GM18867 (cell line): ENCODE data around the gene SPAG16.

Experiments used
- ATAC-seq: cut with Tn5 transposase; IDR thresholded peaks from one replicate; pipeline ENCODE4 v1.9.1; 2021; ENCODE audit warnings: mild to moderate bottlenecking, moderate library complexity; ENCODE audit not compliant: unreplicated experiment

Gene SPAG16

DNA sequence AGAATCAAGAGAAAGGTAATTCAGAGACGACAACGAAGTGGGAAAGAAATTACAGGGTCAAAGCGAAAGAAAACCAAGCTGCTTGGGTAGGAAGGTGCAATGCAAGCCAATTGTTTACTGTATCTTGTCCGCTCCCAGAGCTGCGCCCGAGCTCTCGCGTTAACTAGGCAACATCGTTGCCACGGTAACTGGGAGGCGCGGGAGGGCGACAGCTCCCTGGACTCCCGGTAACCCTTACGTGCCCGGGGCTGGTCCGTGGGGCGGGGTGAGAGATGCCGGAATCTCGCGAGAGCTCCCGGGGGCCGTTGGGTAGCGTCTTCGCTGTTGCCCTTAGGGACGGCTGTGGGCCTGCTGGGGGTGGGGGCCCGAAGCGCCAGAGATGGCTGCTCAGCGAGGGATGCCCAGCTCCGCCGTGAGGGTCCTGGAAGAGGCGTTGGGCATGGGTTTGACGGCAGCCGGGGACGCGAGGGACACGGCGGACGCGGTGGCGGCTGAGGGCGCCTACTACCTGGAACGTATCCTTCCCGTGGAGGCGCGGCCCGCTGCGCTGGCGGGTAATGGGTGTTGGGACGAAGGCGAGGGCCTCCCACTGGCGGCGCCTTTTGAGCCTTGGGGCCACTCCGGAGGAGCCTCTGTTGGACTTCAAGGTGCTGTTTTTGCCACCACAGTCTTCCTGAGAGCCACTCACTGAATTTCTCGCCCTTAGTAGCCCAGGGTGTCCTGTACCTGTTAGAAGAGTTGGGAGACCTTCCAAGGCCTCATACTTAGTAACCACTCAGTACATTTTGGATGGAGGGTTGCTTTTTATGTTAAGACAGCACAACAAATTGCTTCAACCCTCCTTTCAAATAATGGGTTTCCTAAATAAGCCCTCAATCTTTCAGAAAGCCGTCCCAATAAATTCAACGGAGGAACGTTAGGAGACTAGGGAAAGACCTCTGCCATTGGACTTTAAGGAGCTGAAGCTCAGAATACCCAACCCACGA is at the start of gene SPAG16:
Gene SPAG16, plus strand, starts transcription at position 360 of the 986 bp plus-strand sequence.
- ATAC-seq = peak; percentile 99

DNA sequence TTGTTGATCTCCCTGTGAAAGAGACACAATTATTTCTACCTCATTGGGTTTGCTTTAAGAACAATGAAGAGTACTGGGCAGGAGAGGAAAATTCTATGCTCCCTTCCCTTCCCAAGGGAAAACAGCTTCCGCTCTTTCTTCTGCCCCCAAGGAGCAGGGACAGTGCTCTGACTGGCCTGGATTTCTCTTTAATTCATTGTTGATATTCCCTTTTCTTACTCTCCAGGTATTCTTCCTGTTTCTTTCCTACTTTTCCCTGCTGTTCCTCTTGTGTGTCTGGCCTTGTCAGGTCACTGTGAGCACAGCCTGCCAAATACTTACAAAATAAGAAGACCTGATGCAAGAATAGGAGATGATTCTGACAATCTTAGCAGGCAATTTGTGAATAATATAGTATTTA is 49.6 kb upstream of the SPAG16 start:
- ATAC-seq = no peak

DNA sequence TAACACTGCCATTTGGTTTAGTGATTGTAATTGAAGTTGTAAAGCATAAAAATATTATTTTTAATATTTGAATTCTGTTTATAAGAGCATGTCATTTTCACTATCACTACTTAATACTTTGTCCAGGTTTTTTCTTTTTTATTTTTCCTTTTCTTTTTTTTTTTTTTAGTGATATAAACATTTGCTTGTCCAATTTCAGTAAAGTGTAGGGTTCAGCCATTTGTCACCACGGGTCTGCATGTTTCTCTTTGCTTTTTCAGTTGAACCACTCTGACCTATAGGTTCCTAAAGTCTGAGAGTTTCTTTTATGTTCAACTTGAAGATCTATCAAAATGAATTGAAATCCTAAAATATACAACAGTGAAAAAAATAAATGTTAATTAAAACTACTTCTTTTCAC is 48.5 kb upstream of the SPAG16 start:
- ATAC-seq = no peak

DNA sequence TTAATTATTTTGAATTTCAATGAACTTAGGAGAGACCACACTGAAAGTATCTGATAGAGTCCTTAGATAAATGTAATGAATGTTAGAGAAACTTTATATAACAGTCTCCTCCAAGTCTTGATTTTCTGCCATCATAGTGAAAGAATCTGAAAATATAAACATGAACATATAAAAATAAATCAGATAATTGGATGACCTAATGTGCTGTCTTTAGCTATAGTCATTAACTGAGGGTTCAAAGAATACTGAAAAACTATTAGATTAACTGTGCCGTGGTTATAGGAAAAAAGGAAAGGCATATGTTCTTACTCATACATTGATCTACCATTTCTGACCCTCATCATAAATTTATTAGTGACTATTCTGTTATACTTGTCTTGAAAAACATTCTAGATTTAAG is 47.0 kb upstream of the SPAG16 start:
- no peak for ATAC-seq

DNA sequence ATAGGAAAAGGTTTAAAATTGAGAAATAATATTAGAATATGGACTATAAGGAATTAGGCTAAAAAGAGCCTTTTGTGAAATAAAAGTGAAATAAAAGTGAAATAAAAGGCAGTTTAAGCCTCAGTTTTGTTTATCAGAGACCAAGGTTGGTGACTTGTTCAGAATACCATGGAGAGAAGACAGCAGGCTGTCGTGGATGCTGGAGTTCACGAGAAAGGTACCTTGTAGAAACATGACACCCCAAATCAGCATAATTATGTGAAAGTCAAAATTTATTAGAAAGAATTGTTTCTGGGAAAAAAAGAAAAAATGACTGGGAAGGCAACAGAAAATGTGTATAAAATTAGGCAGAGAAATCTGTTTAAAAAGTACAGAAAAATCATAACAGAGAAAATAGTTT is 46.5 kb upstream of the SPAG16 start:
- no peak for ATAC-seq

DNA sequence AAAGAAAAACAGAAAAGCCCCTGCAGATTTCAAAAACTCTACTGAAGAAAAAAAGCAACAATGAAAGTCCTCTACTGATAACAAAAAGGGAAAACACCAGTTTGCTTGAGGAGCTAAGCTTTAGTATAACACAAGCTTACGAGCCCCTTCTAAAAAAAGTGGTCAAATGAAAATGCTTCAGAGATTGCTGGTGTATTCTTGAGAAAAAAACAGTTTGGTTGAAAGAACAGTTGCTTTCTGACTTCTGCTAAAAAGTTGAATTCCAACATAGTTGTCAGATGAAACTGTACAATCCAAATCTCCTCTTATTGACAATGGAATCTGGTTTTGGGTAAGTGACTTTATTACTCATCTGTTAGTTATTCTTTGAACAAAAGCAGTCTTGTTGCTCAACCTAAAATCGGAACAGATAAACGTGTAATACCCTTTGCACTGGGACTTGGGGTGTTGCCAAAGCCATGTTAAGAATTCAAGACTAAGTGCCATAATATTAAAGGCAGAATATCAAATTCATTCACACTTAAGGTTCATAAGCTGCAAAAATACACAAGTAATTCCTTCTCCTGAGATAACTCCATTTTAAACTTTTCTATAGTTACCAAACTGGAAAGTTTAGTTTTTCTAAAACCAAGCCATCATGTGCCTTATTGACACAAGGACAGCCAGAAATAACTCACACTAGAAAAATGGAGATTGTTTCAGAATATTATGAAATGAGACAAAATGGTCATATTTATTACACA is 45.3 kb upstream of the SPAG16 start:
- ATAC-seq = peak; percentile 34

DNA sequence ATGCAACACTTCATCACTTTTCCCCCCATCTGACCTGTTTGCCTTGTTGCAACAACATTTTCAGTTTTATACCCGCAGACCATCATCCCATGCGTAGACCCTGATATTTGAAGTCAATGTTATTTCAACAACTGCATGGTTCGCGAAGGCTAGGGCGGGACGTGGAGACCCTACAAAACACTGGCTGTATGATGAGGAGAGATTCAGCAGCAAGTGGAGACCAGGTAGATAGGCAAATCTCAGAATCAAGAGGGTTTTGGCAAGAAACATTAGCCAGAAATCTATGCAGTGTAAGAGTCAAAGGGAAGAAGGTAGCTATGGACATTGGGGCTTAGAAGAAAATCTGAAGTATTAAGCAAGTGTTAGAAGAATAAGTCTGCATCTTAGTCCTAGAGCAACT is 42.4 kb upstream of the SPAG16 start:
- ATAC-seq = no peak

DNA sequence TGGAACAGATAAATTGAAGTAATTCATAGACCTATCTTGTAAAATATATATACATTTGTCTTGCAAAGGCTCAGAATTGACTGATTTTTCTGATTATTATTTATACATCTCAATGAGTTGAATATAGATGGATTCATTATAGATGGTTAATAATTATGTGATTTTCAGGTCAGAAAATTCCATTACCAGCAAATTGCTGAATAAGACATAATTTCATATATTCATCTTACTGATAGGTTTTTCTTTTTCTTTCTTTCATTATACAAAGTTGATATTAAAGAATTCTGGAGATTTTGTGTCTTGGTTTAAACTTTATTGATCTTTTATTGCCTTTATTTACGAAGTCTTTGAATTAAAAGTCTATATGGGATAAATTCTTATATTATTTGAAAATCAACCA is 41.6 kb upstream of the SPAG16 start:
- no peak for ATAC-seq

DNA sequence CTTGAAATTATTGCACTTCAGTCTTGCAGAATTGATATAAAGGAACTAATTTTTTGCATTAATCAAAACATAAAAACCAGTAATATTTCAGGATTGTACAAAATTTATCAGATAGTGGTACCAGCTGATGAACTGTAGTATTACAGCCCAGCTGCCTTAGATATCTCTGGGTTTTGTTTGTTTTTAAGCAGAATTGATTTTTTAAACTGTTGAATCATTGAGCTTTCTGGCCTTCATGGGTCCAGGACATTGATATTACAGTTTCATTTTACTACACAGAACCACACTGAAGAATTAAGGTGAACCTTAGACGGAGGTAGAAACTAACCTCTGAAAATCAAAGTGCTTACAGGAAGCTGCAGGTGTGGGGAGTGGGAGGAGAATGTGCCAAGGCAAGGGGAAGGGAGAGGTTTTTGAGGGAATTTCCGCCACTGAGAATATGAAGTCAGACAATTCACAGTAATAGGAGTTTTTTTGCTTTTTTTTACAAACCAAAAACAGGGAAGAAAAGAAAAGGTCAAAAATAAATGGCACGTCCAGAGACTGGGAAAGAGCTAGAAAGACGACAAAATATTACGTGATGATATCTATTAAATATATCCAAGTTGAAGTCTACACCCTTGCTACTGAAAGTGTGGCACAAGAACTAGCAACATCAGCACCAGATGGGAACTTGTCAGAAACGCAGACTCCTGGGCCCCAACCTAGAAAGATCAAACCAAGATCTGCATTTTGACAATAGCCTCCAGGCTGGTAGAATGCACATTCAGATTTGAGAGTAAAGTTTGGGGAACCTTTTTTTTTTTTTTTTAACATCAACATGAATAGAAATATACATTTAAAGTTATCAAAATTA is 40.8 kb upstream of the SPAG16 start:
- ATAC-seq = peak; percentile 42

DNA sequence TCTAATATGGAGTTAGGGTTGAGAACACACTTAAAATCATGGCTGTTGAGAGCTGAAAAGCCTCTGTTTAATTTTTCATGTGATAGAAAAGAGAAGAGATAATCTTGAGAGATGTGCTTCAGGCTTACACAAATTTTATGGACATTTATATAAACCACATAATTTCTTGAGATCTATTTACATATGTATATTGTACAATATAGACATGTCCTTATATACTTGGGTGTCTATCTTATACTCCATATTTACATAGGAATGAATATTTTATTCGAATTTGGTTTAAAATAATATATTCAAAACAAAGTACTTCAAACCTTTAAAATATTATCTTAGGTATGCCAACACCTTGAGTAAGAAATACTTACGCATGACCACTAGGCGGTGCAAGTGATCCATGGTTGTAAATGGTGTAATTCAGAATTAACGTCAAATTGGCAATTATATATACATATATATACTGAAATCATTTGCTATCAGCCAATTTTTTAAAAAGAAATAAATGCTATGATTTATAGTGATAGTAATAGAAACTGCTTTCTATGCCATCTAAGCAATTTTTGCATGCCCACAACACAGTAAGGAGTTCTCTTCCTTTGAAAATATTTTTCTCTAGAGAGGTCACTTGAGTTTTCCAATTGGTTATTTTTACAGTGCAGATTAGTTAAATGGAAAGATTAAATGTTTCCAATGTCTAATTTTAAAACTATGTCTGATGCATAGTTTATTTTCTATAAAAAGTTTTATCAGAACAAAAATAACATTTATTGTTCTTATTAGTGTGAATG is 37.6 kb upstream of the SPAG16 start:
- ATAC-seq = peak; percentile 46

DNA sequence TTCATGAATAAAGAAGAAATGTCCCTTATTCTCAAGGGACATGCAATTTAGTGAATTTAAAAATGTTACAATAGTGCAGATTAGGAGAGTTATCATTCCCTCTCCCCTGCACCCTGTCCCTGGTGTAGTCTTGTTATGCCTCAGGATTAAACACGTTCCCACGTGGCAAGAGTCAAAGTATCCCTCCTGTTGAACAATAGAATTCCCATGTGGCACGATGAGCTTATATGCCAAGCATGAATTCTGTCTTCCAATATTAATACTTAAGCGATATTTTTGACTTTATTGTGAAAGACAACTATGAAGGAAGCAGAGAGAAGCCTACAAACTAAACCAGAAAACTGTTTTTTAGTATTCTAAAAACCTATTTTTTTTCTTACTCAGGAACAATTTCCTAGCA is 36.7 kb upstream of the SPAG16 start:
- no peak for ATAC-seq

DNA sequence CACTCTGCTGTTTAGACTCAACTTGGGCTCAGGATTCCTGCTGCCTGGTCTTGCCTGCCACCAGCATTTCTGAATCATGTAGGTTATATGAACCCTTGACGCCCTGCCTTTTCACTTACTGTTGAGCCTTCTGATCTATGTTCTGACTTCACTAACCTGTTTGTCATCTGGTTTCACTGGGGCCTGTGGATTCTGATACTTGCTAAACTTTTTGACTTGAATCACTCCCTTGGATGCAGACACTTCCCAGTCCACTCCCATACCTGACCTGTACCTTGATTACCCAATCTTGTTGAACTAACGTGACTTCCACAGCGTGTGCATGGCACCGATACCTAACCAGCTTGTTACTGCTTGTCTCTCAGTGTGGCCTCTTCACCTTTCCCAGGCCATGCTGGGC is 35.6 kb upstream of the SPAG16 start:
- no peak for ATAC-seq

DNA sequence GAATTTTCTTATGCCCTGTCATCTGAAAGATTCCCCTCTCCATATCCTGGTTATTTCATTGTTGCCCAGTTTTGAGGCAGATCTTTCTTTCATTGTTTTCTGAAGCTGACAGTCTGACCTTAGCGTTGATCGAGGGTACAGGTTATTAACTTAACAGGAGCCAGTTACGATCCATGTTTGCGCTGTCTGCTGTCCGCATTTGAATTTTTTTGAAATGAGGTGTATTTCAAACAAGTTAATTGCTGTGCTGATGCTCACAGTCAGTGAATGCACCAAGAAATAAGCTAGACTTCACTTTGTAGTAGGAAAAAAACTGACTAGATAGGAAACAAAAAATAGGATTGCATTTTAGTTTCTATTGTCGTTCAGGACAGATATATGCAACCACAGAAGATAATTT is 34.8 kb upstream of the SPAG16 start:
- no peak for ATAC-seq

DNA sequence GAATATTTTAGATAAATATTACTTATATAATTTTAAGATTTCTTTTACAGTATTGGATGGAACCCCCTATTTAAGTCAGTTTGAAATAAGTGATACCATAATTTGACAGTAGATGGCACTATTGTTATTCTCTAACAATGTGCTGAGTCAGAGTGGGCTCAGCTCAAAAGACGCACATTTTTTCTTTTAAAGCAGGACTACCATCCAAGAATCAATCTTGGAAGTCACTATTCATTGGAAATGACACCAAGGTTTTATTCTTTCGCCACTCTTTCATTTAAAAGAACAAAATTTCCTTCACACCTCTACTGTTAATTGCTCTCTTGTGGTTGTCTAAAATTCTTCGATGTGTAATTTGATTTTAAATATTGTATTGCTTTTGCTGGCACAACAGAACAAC is 32.6 kb upstream of the SPAG16 start:
- peak; percentile 82 for ATAC-seq

DNA sequence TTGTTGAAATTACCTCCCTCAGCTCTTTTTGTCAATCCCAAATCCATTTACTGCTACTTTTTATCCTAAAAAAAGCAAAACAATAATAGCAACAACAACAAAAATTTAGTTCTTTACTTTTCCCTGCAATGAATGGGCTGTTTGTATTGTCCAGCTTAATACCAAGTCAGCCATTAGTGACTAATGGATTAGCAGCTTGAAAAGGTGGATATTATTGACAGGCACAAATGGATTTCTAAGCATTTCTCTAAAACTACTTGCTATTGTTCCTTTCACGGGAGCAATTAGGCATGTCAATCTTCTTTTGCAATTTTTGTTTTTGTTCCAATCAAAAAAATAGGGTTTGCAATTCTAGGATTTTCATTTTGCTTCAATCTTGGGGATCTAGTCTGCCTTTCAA is 32.1 kb upstream of the SPAG16 start:
- no peak for ATAC-seq

DNA sequence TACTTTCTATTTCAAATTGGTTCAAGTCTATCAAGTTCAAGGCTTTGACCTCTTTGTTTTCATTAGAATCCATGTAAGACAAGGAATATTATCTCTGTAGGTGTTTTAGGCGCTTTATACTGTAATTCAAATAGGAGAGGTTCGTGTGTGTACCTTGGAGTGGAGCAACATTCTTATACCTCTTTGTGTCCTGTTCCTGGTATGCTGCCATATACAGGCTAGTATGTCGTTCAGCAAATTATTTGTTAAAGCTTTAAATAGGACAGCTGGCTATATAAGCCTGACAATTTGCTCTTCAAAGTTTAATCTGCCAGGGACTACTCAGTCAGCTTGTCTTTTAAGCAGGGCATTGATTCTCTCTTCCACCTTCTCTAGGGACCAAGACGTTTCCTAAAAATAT is 31.1 kb upstream of the SPAG16 start:
- ATAC-seq = no peak

DNA sequence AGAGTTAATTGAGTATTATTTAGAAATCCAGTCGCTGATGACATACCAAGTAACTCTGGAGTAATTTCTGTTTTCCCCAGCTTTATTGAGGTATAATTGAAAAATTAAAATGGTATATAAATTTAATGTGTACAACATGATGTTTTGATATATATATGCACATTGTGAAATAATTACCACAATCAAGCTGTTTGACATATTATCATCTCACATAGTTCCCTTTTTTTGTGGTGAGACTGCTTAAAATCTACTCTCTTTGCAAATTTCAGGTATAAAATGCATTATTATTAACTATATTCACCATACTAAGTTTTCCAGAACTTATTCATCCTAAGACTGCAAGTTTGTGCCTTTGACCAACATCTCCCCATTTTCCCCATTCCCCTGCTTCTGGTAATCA is 25.0 kb upstream of the SPAG16 start:
- ATAC-seq = no peak

DNA sequence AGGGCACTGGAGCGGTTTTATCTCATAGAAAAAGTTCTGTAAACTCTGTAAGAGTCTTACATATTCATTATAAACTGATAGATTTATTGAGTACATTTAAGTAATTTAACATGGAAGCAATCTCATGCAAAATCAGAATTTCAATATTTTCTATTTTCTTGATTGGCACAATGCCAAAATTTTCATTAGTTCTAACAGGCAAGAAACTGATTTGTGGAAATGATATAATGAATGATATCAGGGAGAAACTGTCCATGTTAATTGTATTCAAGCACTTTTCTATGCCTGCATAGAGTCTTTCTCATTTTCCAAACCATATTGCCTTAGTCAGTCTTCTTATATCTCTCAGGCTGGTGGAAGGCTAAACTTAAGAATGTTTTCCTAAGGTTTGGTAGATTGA is 23.0 kb upstream of the SPAG16 start:
- no peak for ATAC-seq

DNA sequence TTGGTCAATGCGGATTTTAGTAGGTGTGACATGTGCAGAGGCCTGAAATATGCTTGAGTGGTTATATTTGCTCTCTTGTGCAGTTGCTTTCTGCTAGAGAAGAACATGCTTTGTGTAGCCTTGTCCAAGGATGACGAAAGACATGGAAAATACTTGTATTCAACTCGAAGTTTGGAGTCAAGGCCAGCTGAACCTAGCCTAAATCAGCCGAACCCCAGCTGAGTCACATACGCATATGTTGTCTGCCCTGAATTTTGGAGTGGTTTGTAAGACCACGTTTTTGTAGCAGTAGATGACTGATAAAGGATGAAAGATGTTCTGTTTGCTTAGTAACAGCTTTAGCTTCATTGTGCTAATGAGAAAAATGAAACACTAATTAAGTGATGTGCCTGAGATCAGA is 22.5 kb upstream of the SPAG16 start:
- ATAC-seq = no peak

DNA sequence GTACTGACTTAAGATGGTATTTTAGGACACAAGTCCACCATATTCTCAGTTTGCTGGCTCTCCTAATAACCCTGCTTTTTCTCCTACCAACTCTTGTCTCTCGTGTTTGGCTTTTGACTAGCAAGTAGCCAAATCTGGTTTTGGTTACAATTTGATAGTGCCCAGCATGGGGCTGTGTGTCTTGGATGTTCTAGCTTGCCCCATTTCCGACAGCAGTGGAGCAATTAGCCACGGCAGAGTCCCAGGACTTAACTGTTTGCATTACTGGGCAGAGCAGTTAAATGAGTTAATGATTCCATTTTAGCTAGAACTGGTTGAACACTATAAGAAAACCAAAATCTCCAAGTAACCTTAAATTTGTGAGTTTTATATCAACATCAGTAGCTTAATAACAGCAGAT is 18.6 kb upstream of the SPAG16 start:
- no peak for ATAC-seq
